CD4-positive, alpha-beta T cell treated with Interferon alpha-2 for 1 hour (primary cell): Measurements from ENCODE around the gene WDCP.
"Not testable (repeated sequence)": the region's sequence is repeated elsewhere in the genome, so short reads cannot be mapped to it uniquely, and the experiment has no call there.

Source experiments
- DNase-seq, 2 donors: peaks; one replicate each; pipeline ENCODE4 v3.0.0-alpha.2; 2020 to 2022

Gene WDCP, protein sequence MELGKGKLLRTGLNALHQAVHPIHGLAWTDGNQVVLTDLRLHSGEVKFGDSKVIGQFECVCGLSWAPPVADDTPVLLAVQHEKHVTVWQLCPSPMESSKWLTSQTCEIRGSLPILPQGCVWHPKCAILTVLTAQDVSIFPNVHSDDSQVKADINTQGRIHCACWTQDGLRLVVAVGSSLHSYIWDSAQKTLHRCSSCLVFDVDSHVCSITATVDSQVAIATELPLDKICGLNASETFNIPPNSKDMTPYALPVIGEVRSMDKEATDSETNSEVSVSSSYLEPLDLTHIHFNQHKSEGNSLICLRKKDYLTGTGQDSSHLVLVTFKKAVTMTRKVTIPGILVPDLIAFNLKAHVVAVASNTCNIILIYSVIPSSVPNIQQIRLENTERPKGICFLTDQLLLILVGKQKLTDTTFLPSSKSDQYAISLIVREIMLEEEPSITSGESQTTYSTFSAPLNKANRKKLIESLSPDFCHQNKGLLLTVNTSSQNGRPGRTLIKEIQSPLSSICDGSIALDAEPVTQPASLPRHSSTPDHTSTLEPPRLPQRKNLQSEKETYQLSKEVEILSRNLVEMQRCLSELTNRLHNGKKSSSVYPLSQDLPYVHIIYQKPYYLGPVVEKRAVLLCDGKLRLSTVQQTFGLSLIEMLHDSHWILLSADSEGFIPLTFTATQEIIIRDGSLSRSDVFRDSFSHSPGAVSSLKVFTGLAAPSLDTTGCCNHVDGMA

DNA sequence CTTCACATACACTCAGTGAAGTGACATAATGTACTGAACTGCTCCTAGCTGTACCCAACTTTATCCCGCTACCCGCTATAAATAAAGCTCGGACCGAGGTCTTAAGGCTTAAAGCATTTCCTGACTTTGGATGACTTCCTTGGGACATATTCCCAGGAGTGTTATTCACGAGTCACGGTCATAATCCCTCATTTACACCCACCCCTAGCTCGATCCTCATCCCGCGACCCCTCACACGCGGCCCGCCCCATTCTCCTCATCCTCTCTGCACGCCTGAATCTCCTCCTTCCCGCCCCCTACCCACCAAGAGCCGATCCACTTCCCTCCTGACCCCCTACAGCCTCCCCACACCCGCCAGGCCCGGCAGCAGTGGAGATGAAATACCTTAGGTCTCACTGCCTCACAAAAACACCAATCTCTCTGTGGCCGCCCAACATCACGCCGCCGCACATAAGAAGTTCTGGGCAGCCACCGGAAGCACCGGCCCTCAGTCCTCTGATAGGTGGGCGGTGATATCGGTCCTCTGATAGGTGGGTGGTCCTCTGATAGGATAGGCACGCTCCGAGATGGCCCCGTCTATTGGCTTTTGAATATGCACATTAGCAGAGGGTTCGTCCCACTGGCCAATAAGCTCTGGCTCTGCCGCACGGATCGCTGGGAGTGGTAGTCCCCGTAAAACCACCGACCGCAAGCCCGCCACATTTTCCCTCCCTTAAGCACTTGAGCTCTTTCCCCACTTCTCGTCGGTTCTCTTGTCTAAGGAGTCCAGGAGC is at the start of gene WDCP:
Gene WDCP, minus strand, starts transcription at position 462 of the 773 bp plus-strand sequence. CDS start 7,897 bp downstream, outside the sequence.
- DNase-seq: peak; percentile 95 to 96

DNA sequence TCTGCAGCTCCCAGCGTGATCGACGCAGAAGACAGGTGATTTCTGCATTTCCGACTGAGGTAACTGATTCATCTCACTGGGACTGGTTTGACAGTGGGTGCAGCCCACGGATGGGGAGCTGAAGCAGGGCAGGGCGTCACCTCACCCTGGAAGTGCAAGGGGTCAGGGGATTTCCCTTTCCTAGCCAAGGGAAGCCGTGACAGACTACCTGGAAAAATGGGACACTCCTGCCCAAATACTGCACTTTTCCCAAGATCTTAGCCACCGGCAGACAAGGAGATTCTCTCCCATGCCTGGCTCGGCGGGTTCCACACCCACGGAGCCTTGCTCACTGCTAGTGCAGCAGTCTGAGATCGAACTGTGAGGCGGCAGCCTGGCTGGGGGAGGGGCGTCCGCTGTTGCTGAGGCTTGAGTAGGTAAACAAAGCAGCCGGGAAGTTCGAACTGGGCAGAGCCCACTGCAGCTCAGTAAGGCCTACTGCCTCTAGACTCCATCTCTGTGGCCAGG is 48.0 kb upstream of the WDCP start:
- not testable (repeated sequence) for DNase-seq

DNA sequence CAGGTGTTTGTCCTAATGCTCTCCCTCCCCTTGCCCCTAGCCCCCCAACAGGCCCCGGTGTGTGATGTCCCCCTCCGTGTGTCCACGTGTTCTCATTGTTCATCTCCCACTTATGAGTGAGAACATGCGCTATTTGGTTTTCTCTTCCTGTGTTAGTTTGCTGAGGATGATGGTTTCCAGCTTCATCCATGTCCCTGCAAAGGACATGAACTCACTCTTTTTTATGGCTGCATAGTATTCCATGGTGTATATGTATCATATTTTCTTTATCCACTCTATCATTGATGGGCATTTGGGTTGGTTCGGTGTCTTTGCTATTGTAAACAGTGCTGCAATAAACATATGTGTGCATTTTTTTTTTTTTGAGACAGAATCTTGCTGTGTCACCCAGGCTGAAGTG is 46.1 kb upstream of the WDCP start:
- DNase-seq: not testable (repeated sequence)

DNA sequence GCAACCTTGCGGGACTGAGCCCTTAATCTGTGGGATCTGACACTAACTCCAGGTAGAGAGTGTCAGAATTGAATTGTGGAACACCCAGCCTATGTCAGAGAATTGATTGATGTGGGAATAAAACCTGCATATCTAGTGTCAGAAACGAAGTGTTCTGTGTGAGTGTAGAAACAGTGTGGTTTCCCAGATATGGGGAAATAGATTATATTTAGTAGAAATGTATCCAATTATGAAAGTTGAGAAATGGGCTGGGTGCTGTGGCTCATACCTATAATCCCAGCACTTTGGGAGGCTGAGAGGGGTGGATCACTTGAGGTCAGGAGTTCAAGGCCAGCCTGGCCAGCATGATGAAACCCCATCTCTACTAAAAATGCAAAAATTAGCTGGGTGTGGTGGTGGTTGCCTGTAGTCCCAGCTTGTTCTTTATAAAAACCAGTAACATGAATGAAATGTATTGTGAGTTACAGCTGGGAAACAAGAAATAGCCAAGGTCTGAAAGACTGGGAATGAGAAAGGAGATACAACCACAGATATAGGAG is 41.7 kb upstream of the WDCP start:
- DNase-seq: no peak

DNA sequence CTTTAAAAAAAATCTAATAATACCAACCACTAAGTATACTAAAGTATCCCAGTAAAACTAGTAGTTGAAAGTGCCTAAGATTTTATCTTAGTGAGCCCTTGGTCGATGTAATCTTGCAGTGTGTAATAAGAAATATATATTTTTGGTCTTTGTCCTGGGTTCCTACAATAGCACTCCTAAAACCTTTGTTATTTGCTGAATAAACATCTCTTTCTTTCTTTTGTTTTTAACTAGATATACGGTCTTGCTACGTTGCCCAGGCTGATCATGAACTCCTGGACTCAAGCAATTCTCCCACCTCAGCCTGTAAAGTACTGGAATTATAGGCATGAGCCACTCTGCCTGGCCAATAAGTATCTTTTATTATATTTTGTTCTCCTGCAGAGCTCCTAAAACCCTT is 39.8 kb upstream of the WDCP start:
- no peak for DNase-seq

DNA sequence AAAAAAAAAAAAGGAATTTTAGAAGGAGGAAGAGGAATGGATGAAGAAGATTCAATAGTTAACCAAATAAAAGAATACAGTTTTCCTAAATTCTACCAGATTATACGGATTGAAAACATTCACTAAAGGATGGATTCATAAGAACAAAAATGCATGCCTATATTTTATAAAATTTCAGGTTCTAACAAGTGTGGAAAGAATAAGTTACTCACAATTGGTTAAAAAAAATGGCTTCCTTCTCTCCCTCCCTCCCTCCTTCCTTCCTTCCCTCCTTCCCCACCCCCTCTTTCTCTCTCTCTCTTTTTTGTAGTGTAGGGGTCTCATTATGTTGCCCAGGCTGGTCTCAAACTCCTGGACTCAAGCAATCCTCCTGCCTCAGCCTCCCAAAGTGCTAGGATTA is 39.0 kb upstream of the WDCP start:
- DNase-seq: no peak

DNA sequence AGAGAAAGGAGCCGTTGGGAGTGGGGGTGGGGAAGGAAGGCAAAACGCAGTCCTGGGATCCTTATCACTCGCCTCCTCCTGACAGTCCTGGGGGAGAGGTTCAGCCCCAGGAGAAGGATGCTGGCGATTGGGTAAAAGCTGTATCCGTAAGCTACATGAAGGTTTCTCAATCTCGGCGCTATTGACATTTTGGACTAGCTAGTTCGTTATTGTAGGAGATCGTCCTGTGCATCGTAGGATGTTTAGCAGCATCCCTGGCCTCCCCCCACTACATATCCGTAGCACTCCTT is 38.0 kb upstream of the WDCP start:
- DNase-seq: no peak

DNA sequence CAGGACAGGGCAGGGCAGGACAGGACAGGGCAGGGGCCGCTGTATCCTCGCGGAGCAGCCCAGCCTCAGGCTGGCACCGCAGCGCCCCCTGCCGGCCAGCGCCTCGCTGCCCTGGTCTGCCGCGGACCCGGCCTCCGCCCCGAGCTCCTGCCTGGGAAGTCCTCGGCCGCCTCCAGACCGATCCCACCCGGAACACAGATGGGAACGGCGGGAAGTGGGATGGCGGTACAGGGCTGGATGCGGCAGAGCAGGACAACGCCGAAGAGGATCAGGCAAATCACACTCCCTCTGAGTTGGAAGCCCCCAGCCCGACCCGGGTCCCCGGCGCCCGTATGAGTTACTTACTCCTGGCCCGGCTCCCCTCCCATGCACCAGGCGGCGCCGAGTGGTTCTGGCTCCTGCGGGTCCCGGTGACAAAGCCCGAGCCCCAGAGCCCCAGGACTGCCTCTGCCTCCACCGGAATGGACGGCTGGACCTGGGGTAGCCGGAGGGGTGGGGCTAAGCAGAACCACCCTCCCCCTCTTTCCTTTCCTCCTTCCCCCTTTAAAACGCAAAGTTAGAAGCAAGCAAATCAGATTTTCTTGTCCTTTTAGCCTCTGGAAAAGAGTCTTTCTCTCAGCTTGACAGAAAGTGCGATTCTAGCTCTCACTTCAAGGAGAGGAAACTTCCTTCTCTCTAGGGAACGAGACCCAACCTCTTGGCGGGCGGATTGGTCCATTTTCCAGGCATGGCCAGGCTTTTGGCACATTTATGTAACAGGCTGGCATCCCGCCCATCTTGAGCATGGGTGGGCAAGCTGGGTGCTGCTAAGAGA is 37.4 kb upstream of the WDCP start, which contains the start of gene TP53I3:
Gene TP53I3, minus strand, starts transcription at position 449 of the 814 bp plus-strand sequence. CDS start 508 bp downstream, outside the sequence.
- DNase-seq: peak; percentile 76 to 82

DNA sequence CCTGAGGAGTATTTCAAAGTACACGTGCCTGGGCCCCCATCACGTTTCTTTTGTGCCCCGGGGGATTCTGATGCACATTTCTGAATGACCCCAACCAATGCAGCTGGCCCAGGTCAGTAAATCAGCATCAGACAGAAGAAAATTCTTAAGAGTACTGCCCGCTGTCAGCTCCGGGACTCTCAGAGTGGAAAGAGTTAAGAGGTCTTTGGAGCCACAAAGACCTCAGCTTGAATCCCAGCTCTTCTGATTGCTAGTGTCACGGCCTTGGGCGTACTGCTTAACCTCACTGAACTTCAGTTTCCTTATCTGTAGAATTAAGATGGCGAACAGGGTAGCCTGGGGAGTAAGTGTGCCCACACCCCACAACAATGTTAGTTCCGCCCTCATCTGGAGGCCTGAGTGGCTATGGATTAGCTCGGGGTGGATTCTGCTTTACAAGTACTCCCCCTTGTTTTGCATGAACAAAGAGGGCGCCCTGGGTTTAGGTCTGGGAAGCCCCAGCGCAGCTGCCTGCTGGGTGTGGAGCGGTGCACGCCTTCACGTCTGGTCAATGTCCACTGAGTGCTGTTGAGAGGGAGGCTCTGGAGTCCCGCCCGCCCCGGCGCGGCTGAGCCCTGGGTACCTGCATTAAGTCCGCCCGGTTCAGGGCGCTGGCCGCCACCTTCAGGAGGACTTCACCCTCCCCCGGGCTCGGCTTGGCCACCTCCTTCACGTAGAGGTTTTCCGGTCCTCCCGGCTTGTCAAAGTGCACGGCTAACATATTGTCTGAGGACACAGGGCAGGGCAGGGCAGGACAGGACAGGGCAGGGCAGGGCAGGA is 36.6 kb upstream of the WDCP start:
- peak; percentile 56 to 68 for DNase-seq

DNA sequence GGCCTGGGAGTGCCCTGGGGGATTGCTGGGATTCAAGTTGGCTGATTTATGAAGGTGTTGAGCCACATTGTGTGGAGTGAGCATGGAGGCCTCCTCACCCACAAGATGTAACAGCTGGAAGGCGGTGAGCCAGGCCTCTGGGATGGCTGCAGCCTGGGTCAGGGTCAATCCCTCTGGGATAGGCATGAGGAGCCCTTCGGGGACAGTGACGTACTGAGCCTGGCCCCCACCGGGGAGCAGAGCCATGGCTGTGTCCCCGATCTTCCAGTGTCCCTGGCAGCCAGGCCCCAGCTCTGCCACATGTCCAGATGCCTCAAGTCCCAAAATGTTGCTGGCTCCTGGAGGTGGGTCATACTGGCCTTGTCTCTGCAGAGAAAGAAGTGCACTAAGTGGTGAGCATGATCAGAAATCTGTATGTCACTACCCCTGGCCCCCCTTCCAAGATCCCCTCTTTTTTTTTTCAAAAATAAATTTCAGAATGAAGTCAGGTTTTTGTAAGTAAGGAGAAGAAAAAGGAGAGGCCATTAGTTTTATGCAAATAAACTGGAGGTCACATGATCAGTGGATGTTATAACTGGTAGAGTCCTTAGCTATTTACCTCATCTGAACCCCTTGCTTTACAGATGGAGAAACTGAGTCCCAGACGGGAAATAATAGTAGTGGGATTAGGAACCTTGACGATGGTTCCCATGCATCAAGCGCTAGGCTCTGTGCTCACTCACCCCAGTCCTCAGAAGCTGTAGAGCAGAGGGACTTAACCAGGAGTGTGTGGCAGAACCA is 35.8 kb upstream of the WDCP start:
- DNase-seq: no peak

DNA sequence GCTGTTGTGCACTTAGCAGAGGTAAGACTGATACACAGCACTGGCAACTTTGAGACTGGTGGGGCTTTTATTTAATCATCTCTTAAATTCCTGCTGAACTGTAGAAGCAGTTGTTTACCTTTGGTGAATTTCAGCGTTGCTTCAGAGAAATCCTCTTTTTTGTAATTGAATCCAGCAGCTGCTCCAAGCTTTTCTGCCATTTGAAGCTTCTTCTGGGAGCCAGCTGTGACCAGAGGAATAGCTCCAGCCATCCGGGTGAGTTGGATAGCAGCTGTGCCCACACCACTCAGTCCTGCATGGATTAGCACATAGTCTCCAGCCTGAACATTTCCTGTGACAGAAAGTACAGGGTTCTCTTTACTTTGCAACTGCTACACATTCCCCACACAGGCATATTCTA is 33.5 kb upstream of the WDCP start:
- DNase-seq: no peak

DNA sequence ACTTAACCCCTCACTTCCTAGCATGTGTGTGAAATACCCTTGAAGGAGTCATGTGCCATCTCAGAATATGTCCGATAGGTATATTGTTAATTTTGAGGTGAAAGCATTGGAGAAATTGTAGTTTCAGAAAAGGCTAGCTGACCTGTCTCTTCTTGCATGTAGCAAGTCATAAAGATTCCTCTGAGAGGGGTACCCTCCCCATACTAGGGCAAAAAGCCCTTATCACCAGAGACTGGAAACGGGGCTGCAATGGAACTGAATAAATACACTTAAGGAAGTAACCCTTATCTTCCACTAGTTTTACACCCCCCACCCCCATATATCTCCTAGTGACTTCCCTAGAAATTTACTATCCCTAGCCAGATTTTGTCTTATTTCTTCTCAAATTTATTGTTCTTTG is 30.7 kb upstream of the WDCP start:
- DNase-seq: no peak

DNA sequence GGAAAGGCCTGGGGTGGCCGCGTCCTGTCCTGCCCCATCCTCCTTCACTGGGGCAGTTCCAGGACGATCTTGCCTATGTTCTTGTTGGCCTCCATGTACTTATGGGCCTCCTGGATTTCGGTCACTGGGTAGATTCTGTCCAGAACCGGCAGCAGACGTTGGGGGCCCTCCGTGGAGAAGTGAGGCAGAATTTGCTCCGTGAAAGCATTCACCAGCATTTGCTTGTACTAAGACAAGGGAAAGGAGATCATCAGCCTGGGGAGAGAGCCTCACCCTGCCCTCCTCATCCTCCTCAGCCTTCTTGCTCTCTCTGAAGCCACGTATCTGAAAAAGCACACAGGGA is 30.3 kb upstream of the WDCP start:
- DNase-seq: no peak

DNA sequence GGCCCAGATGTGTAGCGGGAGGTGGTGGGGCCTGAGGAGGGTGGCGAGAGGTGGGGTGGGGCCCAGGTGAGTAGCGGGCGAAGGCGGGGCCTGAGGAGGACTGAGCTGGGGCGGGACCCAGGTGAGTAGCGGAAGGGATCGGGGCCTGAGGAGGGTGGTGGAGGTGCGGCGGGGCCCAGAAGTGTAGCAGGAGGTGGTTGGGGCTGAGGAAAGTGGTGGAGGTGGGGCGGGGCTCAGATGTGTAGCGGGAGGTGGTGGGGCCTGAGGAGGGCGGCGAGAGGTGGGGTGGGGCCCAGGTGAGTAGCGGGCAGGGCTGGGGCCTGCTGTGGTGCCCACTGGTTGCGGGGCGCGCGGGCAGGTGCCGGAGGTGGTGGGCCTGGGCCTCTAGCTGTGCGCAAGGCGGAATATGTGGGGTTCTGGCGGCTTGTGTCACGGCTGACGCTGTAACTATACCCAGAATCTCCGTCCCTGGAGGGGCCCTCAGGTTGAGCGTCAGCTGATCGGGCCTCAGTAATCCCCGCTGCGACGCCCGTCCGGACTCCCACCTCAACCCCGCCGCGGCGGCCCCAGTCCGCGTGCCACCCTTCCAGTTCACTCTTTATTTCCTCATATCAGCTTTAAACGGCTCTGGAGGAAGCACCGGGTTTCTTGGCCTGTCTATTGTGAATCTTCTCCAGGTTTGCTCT is 29.8 kb upstream of the WDCP start:
- peak in 1 of 2 donors; percentile 29 for DNase-seq

DNA sequence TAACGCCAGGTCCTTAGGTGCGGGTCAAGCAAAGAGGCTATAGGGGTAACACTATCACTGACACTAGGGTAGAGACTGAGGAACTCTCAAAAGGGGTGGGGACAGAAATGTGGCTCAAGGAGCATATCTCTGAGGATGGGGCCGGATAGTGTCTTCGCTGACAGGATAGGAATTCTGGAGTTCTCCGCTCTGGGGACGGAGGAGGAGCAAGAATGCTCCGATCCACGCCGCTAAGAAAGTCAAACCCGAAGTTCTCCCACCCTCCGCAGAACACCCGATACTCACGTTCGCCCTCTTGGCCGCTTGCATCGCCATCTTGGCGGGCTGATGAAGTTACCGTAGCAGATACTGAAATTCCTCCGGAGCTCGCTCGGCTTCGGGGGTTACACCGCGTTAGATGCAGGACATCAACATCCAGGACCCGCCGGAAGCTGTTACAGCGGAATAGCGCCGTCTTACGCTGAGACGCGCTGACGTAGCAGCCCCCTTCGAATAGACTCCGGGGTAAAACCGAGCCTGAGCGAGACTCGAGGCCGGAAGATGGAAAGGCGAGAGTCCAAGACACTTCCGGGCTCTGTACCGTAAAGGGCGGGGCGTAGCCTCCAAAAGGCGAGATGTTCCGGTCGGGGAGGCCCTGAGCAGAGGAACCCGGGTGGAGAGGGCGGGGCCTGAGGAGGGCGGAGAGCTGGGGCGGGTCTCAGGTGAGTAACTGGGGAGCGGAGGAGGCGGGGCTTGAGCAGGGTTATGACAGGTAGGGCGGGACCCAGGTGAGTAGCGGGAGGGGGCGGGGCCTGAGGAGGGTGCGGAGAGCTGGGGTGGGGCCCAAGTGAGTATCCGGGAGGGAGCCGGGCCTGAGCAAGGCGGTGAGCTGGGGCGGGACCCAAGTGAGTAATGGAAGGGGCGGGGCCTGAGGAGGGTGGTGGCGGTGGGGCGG is 29.0 kb upstream of the WDCP start, which contains the start of gene SF3B6:
Gene SF3B6, minus strand, starts transcription at position 412 of the 934 bp plus-strand sequence. Its CDS starts 97 bp downstream, at position 315.
- peak; percentile 100 for DNase-seq

DNA sequence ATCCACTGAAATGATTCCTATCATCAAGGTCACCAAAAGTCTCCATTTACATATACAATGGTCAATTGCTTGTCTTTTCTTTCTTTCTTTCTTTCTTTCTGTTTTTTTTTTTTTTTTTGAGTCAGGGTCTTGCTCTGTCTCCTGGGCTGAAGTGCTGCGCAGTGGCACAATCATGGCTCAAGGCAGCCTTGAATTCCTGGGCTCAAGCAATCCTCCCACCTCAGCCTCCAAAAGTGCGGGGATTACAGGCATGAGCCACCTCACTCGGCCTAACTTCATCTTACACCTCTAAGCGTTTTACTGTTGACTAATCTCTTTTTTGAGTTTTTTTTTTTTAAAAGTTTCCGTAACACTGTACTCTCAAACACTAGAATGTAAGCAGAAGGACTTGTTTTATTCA is 28.1 kb upstream of the WDCP start:
- DNase-seq: no peak

DNA sequence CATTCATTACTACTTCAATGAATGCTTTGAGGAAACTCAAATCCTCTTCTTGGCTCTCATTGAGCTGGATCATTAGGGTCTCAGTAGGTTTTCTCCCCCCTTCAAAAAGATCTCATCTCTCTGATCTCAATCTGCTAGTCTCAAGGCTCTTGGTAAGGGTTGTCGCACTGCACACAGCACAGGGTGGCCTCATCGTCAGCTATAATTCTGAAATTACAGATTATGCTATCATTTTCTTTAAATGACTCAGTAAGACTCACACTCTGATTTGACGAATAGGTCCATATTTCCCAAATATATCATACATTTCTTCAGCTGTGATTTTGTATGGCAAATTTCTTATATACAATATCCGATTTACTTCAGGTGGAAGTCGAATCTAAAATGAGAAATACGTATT is 26.6 kb upstream of the WDCP start:
- DNase-seq: no peak

DNA sequence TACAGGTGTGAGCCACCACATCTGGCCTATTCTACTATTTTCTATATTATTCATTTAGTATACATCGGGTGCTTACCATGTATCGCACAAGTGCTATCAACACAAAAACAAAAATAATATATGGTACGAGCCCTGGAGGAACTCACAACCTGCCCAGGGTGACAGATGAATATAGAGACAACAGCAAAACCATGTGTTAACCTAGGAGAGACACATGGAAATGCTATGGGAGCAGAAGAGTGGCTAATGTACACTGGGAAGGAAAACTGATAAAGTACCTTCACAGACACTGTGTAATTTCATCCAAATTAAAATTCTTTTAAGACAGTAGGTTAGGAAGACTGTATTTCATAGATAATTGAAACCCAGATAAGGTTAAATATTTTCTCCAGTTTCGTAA is 25.1 kb upstream of the WDCP start:
- no peak for DNase-seq

DNA sequence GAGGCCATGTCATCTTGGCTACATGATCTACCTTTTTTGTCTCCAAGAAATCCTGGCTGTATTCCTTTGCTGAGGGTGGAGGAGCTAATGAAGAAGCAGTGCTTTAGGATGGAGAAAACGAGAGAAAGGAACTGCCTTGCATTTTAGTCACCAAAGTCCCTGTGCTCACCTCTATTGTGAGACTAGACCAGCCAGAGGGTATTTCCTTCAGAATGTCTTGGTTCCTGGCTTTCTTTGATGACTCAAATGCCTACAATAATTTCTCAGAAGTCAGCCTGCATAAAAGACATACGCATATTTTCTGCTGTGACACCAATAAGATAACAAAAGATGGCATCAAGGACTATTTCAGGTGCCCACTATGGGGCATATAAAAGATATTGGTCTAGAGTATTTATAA is 18.1 kb upstream of the WDCP start:
- no peak for DNase-seq
